Bronchial epithelial cell (primary cell): Measurements from ENCODE around the gene FAM149A. TPM values are rescaled to one million over a fixed set of nuclear protein-coding genes. Genes with fewer than 3 reads are reported as not detected.

ENCODE experiments used
- total RNA-seq: library from RNA; depleted of rRNA; stranded (reverse); fragments of >200 nt; gene quantifications from 2 replicates; pipeline ENCODE4 v1.2.1, GENCODE V29; 2014

Gene FAM149A
- total RNA-seq, 1 donor from 2014 or later = 0.26 TPM

Other genes with a start within 250 kb of the FAM149A start
- gene TLR3, start 35.5 kb upstream of the FAM149A start, total RNA-seq = 0.26 and 0.38 TPM in 2 replicates
- 2.2 and 7.4 TPM in 2 replicates for gene CYP4V2, start 86.9 kb downstream of the FAM149A start, total RNA-seq
- not detected in 2 replicates for gene KLKB1, start 122.8 kb downstream of the FAM149A start, total RNA-seq
- not detected in 2 replicates for gene F11, start 161.5 kb downstream of the FAM149A start, total RNA-seq